Sciatic nerve (tissue), 2 donors: ENCODE results near the gene JTB. TPM values are rescaled to one million over a fixed set of nuclear protein-coding genes. Genes with fewer than 3 reads are reported as not detected.

Experiments used
- ATAC-seq: fragments of 200-7000 bp; cut with Tn5 transposase; one replicate; pipeline ENCODE4 v1.9.1; 2020; ENCODE audit warnings: mild to moderate bottlenecking, moderate library complexity
- DNase-seq: peaks from one replicate; pipeline ENCODE4 v3.0.0-alpha.2; 2020; ENCODE audit warnings: low spot score
- intact Hi-C: fragments of 100-400 bp; cut with DNase I; formaldehyde crosslinking; loops from one replicate; pipeline ENCODE4 v1.14.2; 2022
- total RNA-seq: library from RNA; stranded (reverse); fragmentation: NEBNext Ultra II Directional; extraction: Animal tissue kit (Norgen Biotek cat#: 25700); gene quantifications from one replicate; pipeline ENCODE4 v1.2.1, GENCODE V29; 2021
- donor health status: DM: no; HTN: no; CAD: no.
- donor health status: DM: no; HTN: no; CAD: no.

JTB gene
- total RNA-seq, 1 donor from 2014 or later = 72.8 TPM

GRCh38 chr1:153941826-153942725 is 35.4 kb downstream of the JTB start:
- intact Hi-C loops = loop anchor here (10.0 kb wide), 1 partner anchor 127 kb away; no protein-coding TSS in a partner anchor
- DNase-seq (no peak), ATAC-seq (no peak)

DNA sequence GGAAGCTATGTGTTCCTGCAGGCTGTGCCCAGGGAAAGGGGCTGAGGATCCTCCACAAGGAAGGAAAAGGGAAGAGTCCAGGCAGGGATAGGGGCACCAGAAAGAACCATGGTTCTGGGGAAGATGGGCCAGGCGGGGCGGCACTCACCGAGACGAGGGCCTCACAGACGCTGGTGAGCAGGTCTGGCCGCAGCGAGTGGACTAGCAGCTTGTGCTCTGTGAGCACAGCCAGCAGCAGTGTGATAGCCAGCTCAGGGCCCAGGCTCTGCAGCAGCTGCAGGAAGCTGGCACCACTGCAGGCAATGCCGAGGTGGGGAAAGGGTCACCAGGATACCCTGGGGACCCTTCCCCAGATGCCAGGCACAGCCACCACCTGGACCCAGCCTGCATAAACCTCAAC is 36.7 kb downstream of the JTB start:
- ATAC-seq (no peak), DNase-seq (no peak)
- intact Hi-C loops = loop anchor here (10.0 kb wide), 1 partner anchor 126 kb away; no protein-coding TSS in a partner anchor

DNA sequence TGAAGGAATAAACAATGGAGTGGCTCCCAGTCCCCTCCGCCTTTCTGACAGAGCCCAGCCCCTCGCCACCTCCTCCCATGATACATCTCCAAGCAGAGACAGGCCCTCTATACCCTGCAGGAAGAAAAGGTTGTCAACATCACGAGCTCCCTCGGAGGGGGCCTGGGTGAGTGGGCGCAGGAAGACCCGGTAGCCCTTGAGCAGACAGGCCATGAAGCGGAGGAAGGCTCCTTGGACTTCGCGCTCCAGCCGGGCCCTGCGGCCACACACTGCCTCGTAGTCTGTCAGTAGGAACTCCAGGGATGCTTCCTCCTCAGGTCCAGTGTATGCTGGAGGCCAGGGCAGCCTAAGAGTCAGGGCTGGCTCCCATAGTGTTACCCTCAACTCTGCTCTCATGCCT is 38.0 kb downstream of the JTB start:
- no peak for ATAC-seq
- no peak for DNase-seq
- intact Hi-C loops = no loop called here

- intact Hi-C loops = no loop called here
Measured at GRCh38 chr1:153938996-153939395, 38.5 kb downstream of the JTB start.

GRCh38 chr1:153937331-153937730 is 40.1 kb downstream of the JTB start:
- intact Hi-C loops = no loop called here
- no peak for ATAC-seq
- DNase-seq = no peak

More at GRCh38 chr1:153938996-153939395, 38.5 kb downstream of the JTB start:
- ATAC-seq (no peak), DNase-seq (no peak)

DNA sequence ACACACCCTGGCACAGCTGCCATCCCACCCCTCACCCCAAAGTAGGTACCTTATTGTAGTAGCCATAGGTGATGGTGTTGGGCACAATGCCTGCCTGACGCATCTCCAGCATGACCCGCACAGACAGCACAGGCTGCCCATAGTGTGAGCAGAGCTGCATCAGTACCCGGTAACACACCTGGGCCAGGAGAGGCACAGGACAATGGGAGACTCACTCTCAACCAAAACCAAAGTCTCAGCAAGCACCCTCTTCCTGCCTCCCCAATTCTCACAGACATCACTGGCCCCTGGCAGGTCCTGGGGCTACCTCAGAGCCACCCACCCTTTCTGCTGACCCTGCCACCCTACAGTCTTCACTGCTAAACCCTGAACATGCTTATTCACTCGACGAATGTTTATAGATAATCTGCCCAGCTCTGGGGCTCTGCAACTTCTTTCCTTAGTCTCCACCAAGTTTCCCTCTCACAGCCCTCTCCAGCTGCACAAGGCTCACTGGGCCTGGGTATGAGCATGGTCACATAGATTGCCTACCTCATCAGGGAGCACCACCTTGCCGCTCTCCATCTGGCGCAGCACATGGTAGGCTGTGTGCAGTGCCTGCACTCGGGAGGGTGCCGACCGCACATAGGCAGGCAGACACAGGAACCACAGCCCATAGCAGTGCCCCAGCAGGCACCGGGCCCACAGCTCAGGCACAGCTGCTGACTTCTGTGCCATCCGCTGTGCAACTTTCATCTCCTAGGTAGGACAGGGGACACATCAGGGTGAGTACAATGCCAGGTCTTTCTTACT is 41.3 kb downstream of the JTB start:
- ATAC-seq (no peak), DNase-seq (no peak)
- intact Hi-C loops = no loop called here

GRCh38 chr1:153934746-153935145 is 42.7 kb downstream of the JTB start:
- DNase-seq = no peak
- ATAC-seq = no peak
- intact Hi-C loops = no loop called here

DNA sequence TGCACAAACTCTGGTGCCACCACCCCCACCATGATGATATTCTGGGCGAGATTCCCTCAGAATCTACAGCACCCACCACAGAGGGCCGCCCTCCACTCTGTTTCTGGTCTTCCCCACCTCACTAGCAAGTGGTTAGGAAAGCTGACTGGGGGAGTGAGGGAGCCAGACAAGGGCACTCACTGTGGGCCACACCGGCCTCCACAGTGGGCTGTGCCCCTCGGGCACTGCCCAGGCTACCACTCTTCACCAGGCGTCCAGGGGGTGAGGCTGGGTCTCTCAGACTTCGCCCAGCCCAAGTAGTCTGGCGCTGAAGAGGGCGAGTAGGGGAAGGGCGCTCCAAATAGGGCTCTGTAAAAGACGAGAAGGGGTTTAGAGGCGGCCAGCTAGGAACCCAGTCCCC is 43.5 kb downstream of the JTB start:
- intact Hi-C loops = no loop called here
- no peak for ATAC-seq

DNA sequence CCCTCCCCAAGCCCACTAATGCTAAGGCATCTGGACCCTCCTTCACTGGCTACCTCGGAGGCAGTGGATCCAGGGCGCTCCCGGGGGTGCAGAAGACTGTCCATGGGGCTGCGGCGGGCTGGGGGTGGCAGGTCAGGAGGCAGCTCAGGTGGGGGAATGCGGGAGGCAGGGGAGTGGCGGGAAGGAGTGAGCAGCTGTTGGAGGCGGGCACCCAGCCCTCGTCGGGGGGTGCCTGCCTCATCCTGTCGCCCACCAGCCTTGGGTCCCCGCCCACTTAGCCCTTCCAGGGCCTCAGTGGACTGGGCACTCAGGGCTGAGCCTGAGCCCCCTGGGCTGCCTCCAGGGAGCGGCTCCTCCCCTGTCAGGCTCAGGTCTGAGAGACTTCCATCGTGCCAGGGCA is 44.0 kb downstream of the JTB start:
- ATAC-seq = no peak
- intact Hi-C loops = no loop called here
- DNase-seq = no peak

More for the DNA sequence above, 43.5 kb downstream of the JTB start:
- no peak for DNase-seq

DNA sequence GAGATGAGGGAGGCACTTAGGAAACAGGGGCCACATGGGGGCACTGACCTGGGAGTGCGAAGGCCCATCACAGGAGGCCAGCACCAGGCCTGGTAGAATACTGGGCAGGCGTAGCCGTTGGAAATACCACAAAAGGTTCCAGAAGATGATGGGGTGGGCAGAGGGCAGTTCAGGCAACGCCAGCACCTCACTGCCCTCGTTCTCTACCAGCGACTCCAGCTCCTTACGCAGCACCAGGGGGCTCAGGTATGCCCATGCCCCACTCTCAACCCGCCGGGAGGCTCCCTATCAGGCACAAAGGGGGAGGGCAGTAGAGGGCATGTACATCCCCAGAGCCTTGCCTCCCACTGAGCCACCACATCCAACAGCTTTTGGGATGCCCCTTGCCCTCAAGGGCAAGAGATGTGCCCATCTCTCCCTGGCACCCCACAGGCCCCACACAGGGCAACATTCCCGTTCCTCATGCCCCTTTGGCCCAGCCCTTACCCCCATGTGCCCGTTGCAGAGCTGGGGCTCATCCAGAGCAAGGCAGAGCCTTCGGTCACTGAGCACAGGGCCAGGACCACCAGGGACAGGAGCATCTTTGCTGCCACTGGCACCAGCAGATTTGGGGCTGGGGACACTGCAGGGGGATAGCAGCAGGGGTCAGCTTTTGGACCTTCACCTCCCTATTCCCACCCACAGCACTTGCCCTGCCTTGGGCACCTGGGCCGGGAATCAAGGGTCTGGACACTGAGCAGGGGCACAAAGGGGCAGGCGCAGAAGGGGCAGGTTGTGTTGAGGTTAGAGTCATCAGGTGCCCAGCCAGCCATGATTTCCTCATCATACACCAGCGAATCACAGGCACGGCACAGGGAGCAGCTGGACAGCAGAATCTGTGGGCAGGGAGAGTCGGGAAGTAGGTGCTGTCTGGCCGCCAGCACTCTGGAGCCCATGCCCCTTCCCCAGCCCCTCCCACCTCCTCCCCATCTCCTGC is 45.0 kb downstream of the JTB start:
- no peak for ATAC-seq
- intact Hi-C loops = no loop called here
- DNase-seq = no peak

- ATAC-seq (no peak), DNase-seq (no peak)
- intact Hi-C loops = no loop called here
Measured at GRCh38 chr1:153929981-153930948, 47.2 kb downstream of the JTB start.

DNA sequence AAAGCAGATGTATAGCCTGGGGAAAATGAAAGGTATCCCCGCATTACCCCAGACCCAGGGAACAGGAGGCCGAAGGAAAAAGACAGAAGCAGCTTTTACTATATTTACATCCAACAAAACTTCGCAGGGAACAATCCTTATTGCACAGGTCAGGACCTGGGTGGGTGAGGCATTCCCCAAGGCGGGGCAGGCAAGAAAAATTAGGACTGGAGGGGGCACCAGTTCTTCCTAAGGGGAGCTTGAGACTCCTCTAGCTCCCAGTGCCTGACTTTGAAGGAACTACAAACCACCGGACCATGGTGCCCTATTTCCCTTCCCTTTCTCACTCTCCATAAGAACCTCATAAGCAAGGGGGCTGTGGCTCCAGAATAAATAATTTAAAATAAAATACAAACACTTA is 48.0 kb downstream of the JTB start:
- ATAC-seq = no peak
- no peak for DNase-seq
- intact Hi-C loops = no loop called here

DNA sequence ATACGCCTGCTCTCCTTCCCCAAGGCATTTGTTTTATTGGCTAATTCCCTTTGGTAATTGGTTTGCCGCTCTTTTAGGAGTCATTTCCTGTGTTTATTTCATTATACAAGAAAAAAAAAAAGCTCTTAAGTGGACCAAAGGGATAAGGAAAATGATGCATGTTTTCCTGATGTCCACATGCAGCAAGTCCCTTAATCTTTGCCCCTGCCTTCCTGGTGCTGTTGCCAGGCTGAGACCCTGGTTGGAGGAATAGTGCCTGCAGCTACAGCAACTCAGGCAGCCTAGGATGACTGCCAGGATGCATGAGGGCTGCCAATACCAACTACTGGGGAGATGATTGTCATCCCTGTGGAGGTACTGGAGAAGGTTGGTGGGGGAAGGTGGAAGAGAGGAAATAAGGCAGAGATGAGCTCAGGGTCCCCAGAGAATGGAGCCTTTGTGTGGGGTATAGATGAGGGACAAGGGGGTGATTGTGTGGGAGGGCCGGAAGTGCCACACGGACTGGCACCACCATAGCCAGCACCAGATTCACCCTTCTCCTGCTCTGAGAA is 48.6 kb downstream of the JTB start:
- intact Hi-C loops = no loop called here
- DNase-seq (no peak), ATAC-seq (no peak)

GRCh38 chr1:153928245-153928644 is 49.2 kb downstream of the JTB start:
- DNase-seq = no peak
- intact Hi-C loops = no loop called here
- no peak for ATAC-seq

GRCh38 chr1:153926405-153926804 is 51.1 kb downstream of the JTB start:
- ATAC-seq (no peak), DNase-seq (no peak)
- intact Hi-C loops = no loop called here
